DOHH2 (cell line): Measurements from ENCODE around the gene SLC1A2.

Source experiments
- H3F3A ChIP-seq: fragments of 200-600 bp; sonication (generic), shearing (Covaris generic); 2 replicates; pipeline ENCODE4 v1.6.0; 2016; ENCODE audit warnings: antibody characterized with exemption, mild to moderate bottlenecking; ENCODE audit not compliant: control insufficient read depth, insufficient read depth
- H3K27ac ChIP-seq: fragments of 200-600 bp; sonication (generic); 2 replicates; pipeline ENCODE4 v1.5.1; 2014; ENCODE audit warnings: low read depth, mild to moderate bottlenecking, low read length, moderate library complexity
- H3K27me3 ChIP-seq: fragments of 200-600 bp; sonication (generic); 2 replicates; pipeline ENCODE4 v1.6.1; 2014; ENCODE audit warnings: mild to moderate bottlenecking, low read length, mixed read lengths; ENCODE audit not compliant: control insufficient read depth
- H3K36me3 ChIP-seq: fragments of 200-600 bp; sonication (generic); 2 replicates; pipeline ENCODE4 v1.6.1; 2014; ENCODE audit warnings: mild to moderate bottlenecking, low read length, moderate library complexity, mixed read lengths; ENCODE audit not compliant: control insufficient read depth
- H3K4me1 ChIP-seq: fragments of 200-600 bp; sonication (generic); 2 replicates; pipeline ENCODE4 v1.6.1; 2014; ENCODE audit warnings: mild to moderate bottlenecking, low read length, mixed read lengths; ENCODE audit not compliant: control insufficient read depth
- H3K4me2 ChIP-seq: fragments of 200-600 bp; sonication (generic); 2 replicates; pipeline ENCODE4 v1.6.0; 2014; ENCODE audit warnings: mild to moderate bottlenecking, low read length, moderate library complexity
- H3K4me3 ChIP-seq: fragments of 200-600 bp; sonication (generic); 2 replicates; pipeline ENCODE4 v1.5.1; 2014; ENCODE audit warnings: mild to moderate bottlenecking, low read length, mixed read lengths
- H3K79me2 ChIP-seq: fragments of 200-600 bp; sonication (generic); 2 replicates; pipeline ENCODE4 v1.6.1; 2014; ENCODE audit warnings: mild to moderate bottlenecking, low read length, mixed read lengths; ENCODE audit not compliant: control insufficient read depth
- H3K9me2 ChIP-seq: fragments of 200-600 bp; sonication (generic); replicated peaks from 2 replicates; pipeline ENCODE4 v1.6.1; 2014; ENCODE audit warnings: mild to moderate bottlenecking, low read length, mixed read lengths; ENCODE audit not compliant: control insufficient read depth
- H3K9me3 ChIP-seq: fragments of 200-600 bp; sonication (generic); 2 replicates; pipeline ENCODE4 v1.6.1; 2014; ENCODE audit warnings: antibody characterized with exemption, low read length, mixed read lengths; ENCODE audit not compliant: control insufficient read depth, insufficient read depth
- H4K20me1 ChIP-seq: fragments of 200-600 bp; sonication (generic); 2 replicates; pipeline ENCODE4 v1.6.0; 2014; ENCODE audit warnings: low read depth, mild to moderate bottlenecking, antibody characterized with exemption, low read length, moderate library complexity; ENCODE audit not compliant: control insufficient read depth, insufficient read depth
- EZH2phosphoT487 ChIP-seq: fragments of 200-600 bp; sonication (generic); IDR thresholded peaks from 2 replicates; pipeline ENCODE4 v1.6.1; 2017; ENCODE audit warnings: borderline replicate concordance, mild to moderate bottlenecking, antibody characterized with exemption, low read length, moderate library complexity, mixed read lengths
- TF ChIP-seq, protein P1 (sequence below): fragments of 200-600 bp; sonication (generic); IDR thresholded peaks from one replicate; pipeline ENCODE4 v1.5.1; 2014; ENCODE audit warnings: antibody characterized with exemption, mild to moderate bottlenecking, low read depth, low read length; ENCODE audit not compliant: poor library complexity, severe bottlenecking

SLC1A2 gene

DNA sequence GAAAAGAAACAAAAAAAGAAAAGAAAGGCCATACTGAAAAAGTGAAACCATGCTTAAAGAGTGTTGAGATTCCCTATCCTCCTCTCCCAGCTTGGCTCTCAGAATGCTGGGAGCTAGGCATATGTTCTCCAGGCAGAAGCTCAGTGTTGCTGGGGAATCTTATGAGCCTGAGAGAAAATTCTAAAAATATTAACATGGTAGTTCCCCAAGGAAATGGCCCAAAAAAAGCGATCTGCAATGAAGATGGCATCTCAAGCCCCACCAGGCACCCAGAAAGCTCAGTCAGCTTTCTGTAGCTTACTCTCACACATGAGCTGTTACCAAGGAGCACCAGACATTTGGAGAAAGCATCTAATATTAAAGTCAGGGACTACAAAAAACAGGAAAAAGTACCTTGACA is 185.8 kb downstream of the SLC1A2 start:
- Histone ChIP-seq H3K4me1 (0 out of 2 replicates have a peak, but pooled peaks cover 3% of the 10 kb centered on the region), H3K36me3 (no peaks in the 10 kb centered on the region), H3K79me2 (no peaks in the 10 kb centered on the region), H3K9me3 (no peaks in the 10 kb centered on the region), H3F3A (no peaks in the 10 kb centered on the region), H3K27ac (no peak overlapping the region), H4K20me1 (no peaks in the 10 kb centered on the region), H3K27me3 (peaks cover 3% of the 10 kb centered on the region; the same call in 1 of the 2 replicates), H3K4me3 (no peak overlapping the region), H3K9me2 (no peaks in the 10 kb centered on the region), H3K4me2 (no peak overlapping the region)
- TF ChIP-seq, protein P1, sequence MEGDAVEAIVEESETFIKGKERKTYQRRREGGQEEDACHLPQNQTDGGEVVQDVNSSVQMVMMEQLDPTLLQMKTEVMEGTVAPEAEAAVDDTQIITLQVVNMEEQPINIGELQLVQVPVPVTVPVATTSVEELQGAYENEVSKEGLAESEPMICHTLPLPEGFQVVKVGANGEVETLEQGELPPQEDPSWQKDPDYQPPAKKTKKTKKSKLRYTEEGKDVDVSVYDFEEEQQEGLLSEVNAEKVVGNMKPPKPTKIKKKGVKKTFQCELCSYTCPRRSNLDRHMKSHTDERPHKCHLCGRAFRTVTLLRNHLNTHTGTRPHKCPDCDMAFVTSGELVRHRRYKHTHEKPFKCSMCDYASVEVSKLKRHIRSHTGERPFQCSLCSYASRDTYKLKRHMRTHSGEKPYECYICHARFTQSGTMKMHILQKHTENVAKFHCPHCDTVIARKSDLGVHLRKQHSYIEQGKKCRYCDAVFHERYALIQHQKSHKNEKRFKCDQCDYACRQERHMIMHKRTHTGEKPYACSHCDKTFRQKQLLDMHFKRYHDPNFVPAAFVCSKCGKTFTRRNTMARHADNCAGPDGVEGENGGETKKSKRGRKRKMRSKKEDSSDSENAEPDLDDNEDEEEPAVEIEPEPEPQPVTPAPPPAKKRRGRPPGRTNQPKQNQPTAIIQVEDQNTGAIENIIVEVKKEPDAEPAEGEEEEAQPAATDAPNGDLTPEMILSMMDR = no peak

DNA sequence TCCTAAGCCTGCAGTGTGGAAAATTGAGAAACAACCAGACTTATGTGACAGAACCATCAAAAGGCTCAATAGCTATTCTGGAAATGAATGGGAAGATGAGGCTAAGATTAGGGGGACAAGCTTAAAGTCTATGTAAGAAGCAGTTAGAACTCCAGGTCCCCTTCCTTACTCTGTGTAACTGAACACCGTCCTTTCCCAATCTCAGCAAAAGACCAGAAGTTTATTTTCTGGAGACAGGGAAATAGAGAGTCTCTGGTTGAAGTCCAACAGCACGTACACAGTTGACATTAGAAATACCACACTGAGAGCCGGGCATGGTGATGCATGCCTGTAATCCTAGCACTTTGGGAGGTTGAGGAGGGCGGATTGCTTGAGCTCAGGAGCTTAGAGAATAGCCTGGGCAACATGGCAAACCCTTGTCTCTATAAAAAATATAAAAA is 186.4 kb downstream of the SLC1A2 start:
- H3K4me3 ChIP-seq = no peak overlapping the region
- H4K20me1 ChIP-seq = no peaks in the 10 kb centered on the region
- no peak overlapping the region for H3K4me2 ChIP-seq
- no peaks in the 10 kb centered on the region for H3K4me1 ChIP-seq
- H3K36me3 ChIP-seq = no peaks in the 10 kb centered on the region
- no peaks in the 10 kb centered on the region for H3K27me3 ChIP-seq
- H3K79me2 ChIP-seq = no peaks in the 10 kb centered on the region
- H3K27ac ChIP-seq = no peak overlapping the region
- H3K9me3 ChIP-seq = no peaks in the 10 kb centered on the region
- no peaks in the 10 kb centered on the region for H3F3A ChIP-seq
- TF ChIP-seq EZH2phosphoT487 = no peak
- TF ChIP-seq, protein P1 = no peak
- no peaks in the 10 kb centered on the region for H3K9me2 ChIP-seq

DNA sequence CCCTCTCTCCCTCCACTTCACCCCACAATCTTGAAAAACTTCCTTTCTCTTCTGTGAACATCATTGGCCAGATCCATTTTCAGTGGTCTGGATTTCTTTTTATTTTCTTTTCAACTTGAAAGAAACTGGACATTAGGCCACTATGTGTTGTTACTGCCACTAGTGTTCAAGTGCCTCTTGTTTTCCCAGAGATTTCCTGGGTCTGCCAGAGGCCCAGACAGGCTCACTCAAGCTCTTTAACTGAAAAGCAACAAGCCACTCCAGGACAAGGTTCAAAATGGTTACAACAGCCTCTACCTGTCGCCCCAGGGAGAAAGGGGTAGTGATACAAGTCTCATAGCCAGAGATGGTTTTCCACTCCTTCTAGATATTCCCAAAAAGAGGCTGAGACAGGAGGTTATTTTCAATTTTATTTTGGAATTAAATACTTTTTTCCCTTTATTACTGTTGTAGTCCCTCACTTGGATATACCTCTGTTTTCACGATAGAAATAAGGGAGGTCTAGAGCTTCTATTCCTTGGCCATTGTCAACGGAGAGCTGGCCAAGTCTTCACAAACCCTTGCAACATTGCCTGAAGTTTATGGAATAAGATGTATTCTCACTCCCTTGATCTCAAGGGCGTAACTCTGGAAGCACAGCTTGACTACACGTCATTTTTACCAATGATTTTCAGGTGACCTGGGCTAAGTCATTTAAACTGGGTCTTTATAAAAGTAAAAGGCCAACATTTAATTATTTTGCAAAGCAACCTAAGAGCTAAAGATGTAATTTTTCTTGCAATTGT is 188.1 kb downstream of the SLC1A2 start:
- Histone ChIP-seq H3K27me3 (no peaks in the 10 kb centered on the region), H3K36me3 (no peaks in the 10 kb centered on the region), H3F3A (no peaks in the 10 kb centered on the region)

More for the DNA sequence above, 188.1 kb downstream of the SLC1A2 start:
- TF ChIP-seq, protein P1 = no peak
- Histone ChIP-seq H3K4me1 (no peaks in the 10 kb centered on the region), H3K4me2 (no peak overlapping the region), H3K27ac (no peak overlapping the region), H3K4me3 (no peak overlapping the region), H3K9me2 (no peaks in the 10 kb centered on the region), H3K9me3 (no peaks in the 10 kb centered on the region), H3K79me2 (no peaks in the 10 kb centered on the region), H4K20me1 (no peaks in the 10 kb centered on the region)
